ENCODE data around the gene NAT10. TPM values are rescaled to one million over a fixed set of nuclear protein-coding genes. Genes with fewer than 3 reads are reported as not detected.
A peak's percentile ranks its signal among the peaks of the same experiment; 100 is the strongest.

The NAT10 gene
- total RNA-seq, 1 experiment from 2014 or later = 91.4 TPM

DNA sequence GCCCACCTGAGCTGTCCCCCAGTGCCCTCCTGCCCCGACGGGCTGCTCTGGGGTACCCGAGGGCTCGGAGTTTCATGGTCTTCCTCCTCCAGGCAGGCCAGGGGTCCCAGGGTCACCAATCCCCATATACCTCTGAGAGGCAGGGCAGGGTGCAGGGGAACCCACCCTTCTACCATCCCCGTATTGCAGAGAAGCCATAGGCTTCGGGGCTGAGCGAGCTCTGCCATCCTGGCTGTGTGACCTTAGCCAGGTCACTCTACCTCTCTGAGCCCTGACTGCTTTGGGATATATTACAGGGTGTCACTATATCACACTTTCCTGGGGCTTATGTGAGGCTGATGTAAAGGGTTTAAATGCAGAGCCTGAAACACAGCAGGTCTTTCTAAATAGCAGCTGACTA is 57.4 kb downstream of the NAT10 start:
- H3K9me3 Mint-ChIP-seq (ENCODE audit: unreplicated experiment) = no peaks in the 10 kb centered on the region
- intact Hi-C loops (cut with micrococcal nuclease; ENCODE audit: unreplicated experiment) = no loop called here
- H3K4me3 Mint-ChIP-seq (ENCODE audit: unreplicated experiment) = no peak overlapping the region
- DNase-seq = no peak
- Histone ChIP-seq H3K4me1 (peaks cover 18% of the 10 kb centered on the region; the same call in 1 of the 2 replicates), H3K9me3 (no peaks in the 10 kb centered on the region), H3K27me3 (replicated peaks; ENCODE audit: control insufficient read depth, insufficient read depth, low read length) (no peaks in the 10 kb centered on the region), H3K4me3 (ENCODE audit: low read depth, low read length) (no peak overlapping the region), H3K36me3 (ENCODE audit: control insufficient read depth, insufficient read depth, low read length) (no peaks in the 10 kb centered on the region)
- no TSS peak for BruUV-seq (replicated peaks)
- TF ChIP-seq, protein P1, sequence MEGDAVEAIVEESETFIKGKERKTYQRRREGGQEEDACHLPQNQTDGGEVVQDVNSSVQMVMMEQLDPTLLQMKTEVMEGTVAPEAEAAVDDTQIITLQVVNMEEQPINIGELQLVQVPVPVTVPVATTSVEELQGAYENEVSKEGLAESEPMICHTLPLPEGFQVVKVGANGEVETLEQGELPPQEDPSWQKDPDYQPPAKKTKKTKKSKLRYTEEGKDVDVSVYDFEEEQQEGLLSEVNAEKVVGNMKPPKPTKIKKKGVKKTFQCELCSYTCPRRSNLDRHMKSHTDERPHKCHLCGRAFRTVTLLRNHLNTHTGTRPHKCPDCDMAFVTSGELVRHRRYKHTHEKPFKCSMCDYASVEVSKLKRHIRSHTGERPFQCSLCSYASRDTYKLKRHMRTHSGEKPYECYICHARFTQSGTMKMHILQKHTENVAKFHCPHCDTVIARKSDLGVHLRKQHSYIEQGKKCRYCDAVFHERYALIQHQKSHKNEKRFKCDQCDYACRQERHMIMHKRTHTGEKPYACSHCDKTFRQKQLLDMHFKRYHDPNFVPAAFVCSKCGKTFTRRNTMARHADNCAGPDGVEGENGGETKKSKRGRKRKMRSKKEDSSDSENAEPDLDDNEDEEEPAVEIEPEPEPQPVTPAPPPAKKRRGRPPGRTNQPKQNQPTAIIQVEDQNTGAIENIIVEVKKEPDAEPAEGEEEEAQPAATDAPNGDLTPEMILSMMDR (IDR thresholded peaks at IDR 0.05; ENCODE audit: insufficient read depth in 1 of 2, low read depth in 1 of 2, low read length in 1 of 2, severe bottlenecking in 1 of 2, unreplicated experiment in 1 of 2) = no peak
- H3K36me3 Mint-ChIP-seq (ENCODE audit: insufficient read depth, unreplicated experiment) = no peaks in the 10 kb centered on the region
- no peaks in the 10 kb centered on the region for H3K4me1 Mint-ChIP-seq (ENCODE audit: low read depth, unreplicated experiment)
- no peaks in the 10 kb centered on the region for H3K27me3 Mint-ChIP-seq (ENCODE audit: insufficient read depth, unreplicated experiment)
- CTCF ChIA-PET = no interaction called here
- H3K27ac Mint-ChIP-seq (ENCODE audit: unreplicated experiment) = no peak overlapping the region
- POLR2A ChIA-PET = no interaction called here

DNA sequence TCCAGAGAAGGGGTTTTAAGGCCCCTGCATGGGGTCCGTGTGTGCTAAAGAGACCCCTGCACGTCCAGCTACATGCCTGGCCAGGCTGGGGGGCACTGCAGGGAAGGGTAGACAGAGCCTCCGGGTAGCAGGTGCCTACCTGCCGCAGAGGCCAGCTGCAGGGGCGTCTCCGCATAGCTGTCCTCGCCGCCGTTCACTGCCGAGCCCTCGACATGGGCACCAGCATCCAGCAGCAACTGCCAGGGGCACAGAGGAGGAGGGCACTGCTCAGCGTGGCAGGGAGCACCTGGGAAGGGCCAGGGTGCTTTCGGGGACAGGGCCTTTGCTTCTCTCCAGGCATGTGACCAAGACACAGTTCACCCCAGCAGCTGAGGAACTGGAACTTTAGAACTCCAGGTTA is 59.7 kb downstream of the NAT10 start:
- CTCF ChIA-PET = interaction anchor here (1.4 kb wide), 1 partner anchor 9 kb away, joined by 8 read pairs; no protein-coding TSS in a partner anchor
- no TSS peak for BruUV-seq (replicated peaks)
- no peak overlapping the region for H3K27ac Mint-ChIP-seq (ENCODE audit: unreplicated experiment)
- no peaks in the 10 kb centered on the region for H3K36me3 Mint-ChIP-seq (ENCODE audit: insufficient read depth, unreplicated experiment)
- no peaks in the 10 kb centered on the region for H3K9me3 Mint-ChIP-seq (ENCODE audit: unreplicated experiment)
- Histone ChIP-seq H3K36me3 (ENCODE audit: control insufficient read depth, insufficient read depth, low read length) (no peaks in the 10 kb centered on the region), H3K4me1 (peaks cover 18% of the 10 kb centered on the region; the same call in 1 of the 2 replicates), H3K4me3 (ENCODE audit: low read depth, low read length) (no peak overlapping the region), H3K9me3 (no peaks in the 10 kb centered on the region), H3K27me3 (replicated peaks; ENCODE audit: control insufficient read depth, insufficient read depth, low read length) (no peaks in the 10 kb centered on the region)
- TF ChIP-seq, protein P1 (IDR thresholded peaks at IDR 0.05; ENCODE audit: insufficient read depth in 1 of 2, low read depth in 1 of 2, low read length in 1 of 2, severe bottlenecking in 1 of 2, unreplicated experiment in 1 of 2) = no peak
- H3K4me1 Mint-ChIP-seq (ENCODE audit: low read depth, unreplicated experiment) = no peaks in the 10 kb centered on the region
- H3K4me3 Mint-ChIP-seq (ENCODE audit: unreplicated experiment) = no peak overlapping the region
- intact Hi-C loops (cut with micrococcal nuclease; ENCODE audit: unreplicated experiment) = no loop called here
- H3K27me3 Mint-ChIP-seq (ENCODE audit: insufficient read depth, unreplicated experiment) = no peaks in the 10 kb centered on the region
- DNase-seq = no peak
- POLR2A ChIA-PET = no interaction called here

DNA sequence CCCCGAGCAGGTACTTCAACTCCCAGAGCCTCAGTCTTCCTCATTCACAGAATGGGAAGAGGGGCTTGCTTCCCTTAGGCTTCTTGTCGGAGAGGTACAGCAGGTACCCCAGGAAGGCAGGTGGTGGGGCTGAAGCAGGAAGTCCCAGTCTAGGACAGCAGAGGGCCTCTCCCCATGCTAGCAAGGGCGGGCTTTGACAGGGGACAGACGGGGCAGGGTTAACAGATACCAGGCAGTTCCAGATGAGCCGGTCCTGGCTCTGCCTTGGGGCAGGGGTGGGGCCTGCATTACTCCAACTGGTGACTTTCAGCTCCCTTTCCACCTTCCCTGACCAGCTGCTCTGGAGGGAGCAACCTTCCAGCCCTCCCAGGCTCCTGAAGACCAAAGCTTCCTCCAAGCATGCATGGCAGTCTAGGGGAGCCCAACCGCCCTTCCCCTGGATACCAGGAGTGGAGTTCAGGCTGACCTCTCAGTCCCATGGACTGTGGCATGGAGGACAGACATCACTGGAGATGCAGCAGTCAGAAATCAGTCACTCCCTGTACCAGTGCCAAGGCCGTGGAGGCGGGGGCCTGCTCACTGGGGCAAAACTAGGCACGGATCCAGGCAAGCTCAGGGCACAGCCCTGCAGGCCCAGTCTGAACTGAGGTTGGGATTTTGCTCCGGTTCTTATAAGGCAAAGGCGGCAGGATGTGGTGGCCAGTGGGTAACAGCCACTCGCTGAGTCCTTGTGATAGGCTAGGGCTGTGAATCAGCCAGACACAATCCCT is 60.5 kb downstream of the NAT10 start:
- H3K4me3 ChIP-seq (ENCODE audit: low read depth, low read length) = no peak overlapping the region
- peak; percentile 64 to 66 for DNase-seq
- no peaks in the 10 kb centered on the region for H3K4me1 Mint-ChIP-seq (ENCODE audit: low read depth, unreplicated experiment)
- H3K9me3 ChIP-seq = no peaks in the 10 kb centered on the region
- H3K36me3 ChIP-seq (ENCODE audit: control insufficient read depth, insufficient read depth, low read length) = no peaks in the 10 kb centered on the region
- no TSS peak for BruUV-seq (replicated peaks)
- peaks cover 18% of the 10 kb centered on the region; the same call in 1 of the 2 replicates for H3K4me1 ChIP-seq
- H3K27ac Mint-ChIP-seq (ENCODE audit: unreplicated experiment) = no peak overlapping the region
- intact Hi-C loops (cut with micrococcal nuclease; ENCODE audit: unreplicated experiment) = no loop called here
- no peaks in the 10 kb centered on the region for H3K9me3 Mint-ChIP-seq (ENCODE audit: unreplicated experiment)
- ChIA-PET CTCF (interaction anchor here (0.5 to 1.4 kb wide), 2 partner anchors 8 to 24 kb away, joined by 3 to 8 read pairs; no protein-coding TSS in a partner anchor), POLR2A (no interaction called here)
- no peak overlapping the region for H3K4me3 Mint-ChIP-seq (ENCODE audit: unreplicated experiment)
- H3K36me3 Mint-ChIP-seq (ENCODE audit: insufficient read depth, unreplicated experiment) = no peaks in the 10 kb centered on the region
- no peaks in the 10 kb centered on the region for H3K27me3 ChIP-seq (replicated peaks; ENCODE audit: control insufficient read depth, insufficient read depth, low read length)
- TF ChIP-seq, protein P1 (IDR thresholded peaks at IDR 0.05; ENCODE audit: insufficient read depth in 1 of 2, low read depth in 1 of 2, low read length in 1 of 2, severe bottlenecking in 1 of 2, unreplicated experiment in 1 of 2) = peak in 1 of 2 experiments; percentile 15
- no peaks in the 10 kb centered on the region for H3K27me3 Mint-ChIP-seq (ENCODE audit: insufficient read depth, unreplicated experiment)

Data from Caco-2 (cell line).